ENCODE measurements around the gene RPGRIP1.

The RPGRIP1 gene

DNA sequence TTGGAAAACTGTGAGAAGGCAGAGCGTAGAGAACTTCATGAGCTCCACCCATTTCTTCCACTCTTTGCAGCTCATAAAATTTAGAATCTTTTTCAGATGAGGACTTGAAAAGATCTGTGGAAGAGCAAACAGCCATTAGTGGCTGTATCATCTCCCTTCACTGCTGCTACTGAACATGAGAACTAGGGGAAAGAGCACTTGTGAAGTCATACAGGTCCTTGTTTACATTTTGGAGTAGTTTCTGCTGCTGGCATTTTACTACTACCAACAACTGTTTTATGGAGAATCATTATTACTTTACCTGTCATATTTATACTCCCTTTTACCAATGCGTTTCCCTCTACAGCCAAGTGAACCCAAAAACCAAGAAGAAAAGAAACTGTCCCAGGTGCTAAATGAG, 41.0 kb downstream of the RPGRIP1 start:
- Histone ChIP-seq H3K4me3 (no peak overlapping the region), H3K36me3 (ENCODE audit: insufficient read depth, low read length) (no peaks in the 10 kb centered on the region), H3K27ac (no peak overlapping the region), H3K9ac (ENCODE audit: insufficient read length) (no peak overlapping the region), H3K9me3 (ENCODE audit: low read depth, low read length) (no peaks in the 10 kb centered on the region)
- TF ChIP-seq EZH2 (IDR thresholded peaks at IDR 0.05): no peak
- no peak for TF ChIP-seq FOXP2 (optimal IDR thresholded peaks at IDR 0.05; ENCODE audit: control extremely low read depth, extremely low read length, insufficient read depth)
- no peak for TF ChIP-seq POLR2AphosphoS5 (IDR thresholded peaks at IDR 0.05; ENCODE audit: borderline replicate concordance, low read depth, low read length)
- no peak for DNase-seq (ENCODE audit: low read depth, low spot score)

- Histone ChIP-seq H3K27ac (no peak overlapping the region), H3K9ac (ENCODE audit: insufficient read length) (no peak overlapping the region), H3K9me3 (ENCODE audit: low read depth, low read length) (no peaks in the 10 kb centered on the region), H3K36me3 (ENCODE audit: insufficient read depth, low read length) (no peaks in the 10 kb centered on the region), H3K4me3 (no peak overlapping the region)
- no peak for DNase-seq (ENCODE audit: low read depth, low spot score)
- TF ChIP-seq FOXP2 (optimal IDR thresholded peaks at IDR 0.05; ENCODE audit: control extremely low read depth, extremely low read length, insufficient read depth) (no peak), EZH2 (IDR thresholded peaks at IDR 0.05) (no peak), POLR2AphosphoS5 (IDR thresholded peaks at IDR 0.05; ENCODE audit: borderline replicate concordance, low read depth, low read length) (no peak)
Measured at GRCh38 chr14:21322716-21323115, 42.8 kb downstream of the RPGRIP1 start.

DNA sequence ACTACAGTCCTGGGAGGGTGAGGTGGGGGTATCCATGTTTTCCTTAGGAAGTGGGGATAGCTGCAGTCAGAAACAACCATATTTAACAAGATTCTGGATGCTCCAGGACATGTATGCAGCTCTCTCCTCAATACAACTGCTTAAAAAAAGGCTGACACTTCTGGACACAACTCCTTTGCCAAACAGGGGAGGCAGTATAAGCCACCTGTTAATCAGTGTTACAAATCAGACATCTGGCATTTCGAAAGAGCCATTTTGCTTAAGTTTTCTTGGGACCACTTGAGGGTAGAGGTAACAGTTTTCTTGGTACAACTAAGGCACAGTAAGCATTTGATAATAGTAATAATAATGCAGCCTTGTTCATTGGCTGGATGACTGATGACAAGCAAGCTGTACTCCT, 47.1 kb downstream of the RPGRIP1 start:
- Histone ChIP-seq H3K4me3 (no peak overlapping the region), H3K9me3 (ENCODE audit: low read depth, low read length) (no peaks in the 10 kb centered on the region), H3K9ac (ENCODE audit: insufficient read length) (no peak overlapping the region), H3K36me3 (ENCODE audit: insufficient read depth, low read length) (no peaks in the 10 kb centered on the region), H3K27ac (no peak overlapping the region)
- no peak for DNase-seq (ENCODE audit: low read depth, low spot score)
- TF ChIP-seq EZH2 (IDR thresholded peaks at IDR 0.05) (no peak), FOXP2 (optimal IDR thresholded peaks at IDR 0.05; ENCODE audit: control extremely low read depth, extremely low read length, insufficient read depth) (no peak), POLR2AphosphoS5 (IDR thresholded peaks at IDR 0.05; ENCODE audit: borderline replicate concordance, low read depth, low read length) (no peak)

Measured in SK-N-MC (cell line).